Psoas muscle (tissue), 8 donors: ENCODE measurements around the gene SPATA33. TPM values are rescaled to one million over a fixed set of nuclear protein-coding genes. Genes with fewer than 3 reads are reported as not detected.
"Not testable (repeated sequence)": the region's sequence is repeated elsewhere in the genome, so short reads cannot be mapped to it uniquely, and the experiment has no call there.

ENCODE experiments used
- ATAC-seq, 4 donors: fragments of 200-7000 bp; cut with Tn5 transposase; one replicate each; pipeline ENCODE4 v1.9.1; 2020; ENCODE audit warnings: moderate library complexity in 3 of 4, mild to moderate bottlenecking in 2 of 4
- DNase-seq, 2 donors: peaks; one replicate each; pipeline ENCODE4 v3.0.0-alpha.2; 2020
- H3K27ac ChIP-seq: fragments of 200-600 bp; one replicate; pipeline ENCODE4 v1.8.0; 2022
- H3K27me3 ChIP-seq, 3 donors: fragments of 200-600 bp in 1 of 3; one replicate each; pipeline versions ENCODE4 v1.6.1 to v1.8.0; 2013 to 2022; ENCODE audit warnings: low read length in 2 of 3, mild to moderate bottlenecking in 2 of 3, moderate library complexity in 1 of 3; ENCODE audit not compliant: insufficient read depth in 3 of 3
- H3K36me3 ChIP-seq, 2 donors: fragments of 200-600 bp in 1 of 2; one replicate each; pipeline versions ENCODE4 v1.6.1 to v1.8.0; 2013 to 2022; ENCODE audit warnings: low read depth in 1 of 2, mild to moderate bottlenecking in 1 of 2, moderate library complexity in 1 of 2; ENCODE audit not compliant: insufficient read depth in 1 of 2
- H3K4me1 ChIP-seq: fragments of 200-600 bp; one replicate; pipeline ENCODE4 v1.8.0; 2022
- H3K4me3 ChIP-seq: fragments of 200-600 bp; one replicate; pipeline ENCODE4 v1.8.0; 2022; ENCODE audit warnings: mild to moderate bottlenecking
- H3K9me3 ChIP-seq: fragments of 200-600 bp; one replicate; pipeline ENCODE4 v1.8.0; 2022
- CTCF ChIP-seq: fragments of 200-600 bp; IDR thresholded peaks from one replicate; pipeline ENCODE4 v1.8.0; 2022; ENCODE audit warnings: antibody characterized with exemption
- WGBS, 3 donors: extraction: QIAGEN DNeasy Blood & Tissue Kit; methylation state at CpG; one replicate each; pipeline versions ENCODE4 v1.1.6 to v1.1.7; 2013; 5-methylcytosine and 5-hydroxymethylcytosine counted together
- intact Hi-C, 2 donors: fragments of 100-400 bp; cut with DNase I; formaldehyde crosslinking; loops; one replicate each; pipeline versions ENCODE4 v1.11.0 to v1.14.2; 2022
- polyA plus RNA-seq, 3 donors: library from polyadenylated mRNA; stranded (reverse); fragments of 200-250 nt; gene quantifications; one replicate each; pipeline ENCODE4 v1.2.3, GENCODE V29; 2013
- total RNA-seq, 4 donors: library from RNA; stranded (reverse); fragmentation: NEBNext Ultra II Directional in 2 of 4; extraction: Animal tissue kit (Norgen Biotek cat#: 25700) in 2 of 4; gene quantifications; one replicate each; pipeline versions ENCODE4 v1.2.1 to v1.2.4, GENCODE V29; 2021 to 2023
- donor health status: healthy with polysubstance abuse.
- donor health status: DM: no; HTN: no; CAD: no; lungs with moderate emphysema.
- donor health status: Bipolar disorder and iron deficiency.
- donor health status: healthy.
- donor health status: DM: yes; HTN: yes; CAD: no.
- donor health status: DM: no; HTN: no; CAD: no.
- donor health status: DM: no; HTN: no; CAD: no.
- donor health status: DM: yes; HTN: yes; CAD: no.

SPATA33 gene
- total and polyA plus RNA-seq, 7 donors, result 1.2 to 8.2 (median 3.0) TPM

DNA sequence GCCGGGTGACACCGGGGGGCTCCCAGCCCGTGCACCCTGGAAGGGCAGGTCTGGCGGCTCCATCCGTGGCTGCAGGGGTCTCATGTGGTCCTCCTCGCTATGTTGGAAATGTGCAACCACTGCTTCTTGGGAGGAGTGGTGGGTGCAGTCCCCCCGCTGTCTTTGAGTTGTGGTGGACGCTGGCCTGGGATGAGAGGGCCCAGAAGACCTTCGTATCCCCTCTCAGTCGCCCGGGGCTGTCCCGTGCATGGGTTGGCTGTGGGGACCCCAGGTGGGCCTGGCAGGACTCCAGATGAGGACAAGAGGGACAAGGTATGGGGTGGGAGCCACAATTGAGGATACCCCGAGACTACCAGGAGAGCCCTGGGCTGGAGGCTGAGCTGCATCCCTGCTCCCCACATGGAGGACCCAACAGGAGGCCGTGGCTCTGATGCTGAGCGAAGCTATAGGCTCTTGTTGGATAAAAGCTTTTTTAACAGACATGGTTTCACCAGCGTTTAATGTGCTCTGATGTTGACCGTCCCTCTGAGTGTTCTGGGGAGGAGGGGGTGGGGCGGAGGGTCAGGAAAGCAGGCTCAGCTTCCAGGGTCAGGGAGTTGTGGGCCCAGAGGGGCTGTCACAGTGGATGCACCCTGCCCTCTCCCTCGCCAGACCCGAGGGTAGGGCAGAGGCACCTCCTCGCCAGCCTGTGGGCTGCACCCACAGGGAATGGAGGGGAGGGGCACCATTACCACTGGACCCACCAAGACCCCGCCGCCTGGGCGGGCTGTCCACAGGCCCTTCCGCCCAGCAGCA lies 38.4 kb downstream of the SPATA33 start:
- WGBS, 3 donors, result 84 to 86% (median 84%) methylated on average over 25 of the region's 25 CpGs
- intact Hi-C loops, result no loop called here
- no peaks in the 10 kb centered on the region for H3K9me3 ChIP-seq
- no peak overlapping the region for H3K27ac ChIP-seq
- peaks cover 14% of the 10 kb centered on the region for H3K4me1 ChIP-seq
- peaks cover 0 to 9% (median 0%) of the 10 kb centered on the region in 3 donors for H3K27me3 ChIP-seq
- H3K36me3 ChIP-seq, result peaks cover 11 to 47% of the 10 kb centered on the region in 2 donors
- H3K4me3 ChIP-seq, result no peak overlapping the region
- TF ChIP-seq CTCF, result no peak
- ATAC-seq (no peak), DNase-seq (peak in 1 of 2 donors; percentile 50)

- intact Hi-C loops, result no loop called here
- no peak for TF ChIP-seq CTCF
- Histone ChIP-seq H3K4me1 (peaks cover 15% of the 10 kb centered on the region), H3K36me3 (peaks cover 11 to 40% of the 10 kb centered on the region in 2 donors), H3K27me3 (peaks cover 0 to 12% (median 0%) of the 10 kb centered on the region in 3 donors), H3K27ac (no peak overlapping the region), H3K4me3 (no peak overlapping the region), H3K9me3 (no peaks in the 10 kb centered on the region)
- WGBS, 3 donors, result 72 to 76% (median 74%) methylated on average over 18 of the region's 18 CpGs
- DNase-seq, result peak in 1 of 2 donors; percentile 55
- no peak for ATAC-seq
Measured at GRCh38 chr16:89696670-89697128, 39.1 kb downstream of the SPATA33 start.

DNA sequence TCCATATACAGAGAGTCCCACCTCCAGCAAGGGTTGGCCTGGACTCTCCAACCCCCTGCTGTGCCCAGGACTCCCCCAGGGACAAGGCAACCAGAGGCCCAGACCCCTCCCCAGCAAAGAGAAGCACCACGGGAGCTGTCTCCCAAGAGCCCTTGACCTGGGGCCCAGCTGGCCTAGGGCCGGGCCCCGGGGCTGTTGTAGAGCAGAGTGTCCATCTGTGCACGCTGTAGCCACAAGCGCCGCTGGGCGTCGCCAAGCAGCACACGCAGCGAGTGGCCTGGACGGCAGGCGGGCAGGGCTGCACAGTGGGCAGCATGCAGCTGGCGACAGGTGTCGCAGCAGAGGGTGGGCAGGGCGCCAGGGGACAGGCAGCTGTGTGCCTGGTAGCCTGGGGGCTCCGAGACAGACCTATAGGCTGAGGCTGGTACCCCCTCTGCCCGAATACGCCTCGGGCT lies 39.6 kb downstream of the SPATA33 start:
- Histone ChIP-seq H3K27ac (no peak overlapping the region), H3K27me3 (peaks cover 0 to 17% (median 0%) of the 10 kb centered on the region in 3 donors), H3K4me3 (no peak overlapping the region), H3K9me3 (no peaks in the 10 kb centered on the region), H3K4me1 (peaks cover 20% of the 10 kb centered on the region), H3K36me3 (peaks cover 11 to 36% of the 10 kb centered on the region in 2 donors)
- TF ChIP-seq CTCF, result no peak
- WGBS, 3 donors, result 26 to 39% (median 35%) methylated on average over 18 to 19 of the region's 19 CpGs
- ATAC-seq (peak in 2 of 4 donors; percentile 30 to 47), DNase-seq (peak in 1 of 2 donors; percentile 77)
- intact Hi-C loops, result no loop called here

DNA sequence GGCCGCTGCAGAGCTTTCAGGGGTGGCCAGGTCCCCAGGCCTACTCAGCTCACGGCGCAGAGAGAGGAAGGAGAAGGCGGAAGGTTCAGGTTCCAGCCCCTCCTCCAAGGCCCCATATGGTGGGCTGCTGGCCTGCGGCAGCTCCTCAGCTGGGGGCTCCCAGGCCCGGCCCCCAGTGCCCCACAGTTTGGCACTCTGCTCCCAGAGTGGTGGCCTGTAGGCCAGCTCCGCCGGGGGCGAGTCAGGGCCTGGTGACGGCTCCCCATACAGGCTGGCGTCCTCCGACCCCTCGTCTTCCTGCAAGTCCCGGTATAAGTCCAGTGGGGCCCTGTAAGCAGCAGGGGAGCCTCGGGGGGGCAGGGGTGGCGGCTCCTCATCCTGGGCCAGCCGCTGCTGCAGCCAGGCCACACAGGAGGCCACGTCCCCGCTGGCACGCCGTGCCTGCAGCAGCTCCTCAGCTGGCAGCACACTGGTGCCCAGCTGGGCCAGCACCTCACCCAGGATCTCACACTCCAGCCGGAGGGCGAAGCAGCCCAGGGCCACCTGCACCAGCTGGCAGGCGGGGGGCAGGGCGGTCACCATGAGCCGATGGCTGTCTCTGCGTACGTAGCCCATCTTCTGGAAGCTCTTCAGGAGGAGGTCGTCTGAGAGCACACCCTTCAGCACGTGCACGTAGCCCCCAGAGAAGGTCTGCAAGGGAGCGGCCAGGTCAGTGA lies 40.1 kb downstream of the SPATA33 start:
- intact Hi-C loops, result no loop called here
- Histone ChIP-seq H3K9me3 (no peaks in the 10 kb centered on the region), H3K4me1 (peaks cover 20% of the 10 kb centered on the region), H3K27ac (no peak overlapping the region), H3K36me3 (peaks cover 11 to 30% of the 10 kb centered on the region in 2 donors), H3K4me3 (no peak overlapping the region), H3K27me3 (peaks cover 0 to 22% (median 0%) of the 10 kb centered on the region in 3 donors)
- no peak for TF ChIP-seq CTCF
- DNase-seq (peak in 1 of 2 donors; percentile 48), ATAC-seq (no peak)
- WGBS, 3 donors, result 42 to 52% (median 42%) methylated on average over 30 to 32 of the region's 32 CpGs

GRCh38 chr16:89698717-89699116 lies 41.1 kb downstream of the SPATA33 start:
- intact Hi-C loops, H3K4me3 ChIP-seq, ATAC-seq, H3K27ac ChIP-seq, H3K9me3 ChIP-seq, DNase-seq: not testable (repeated sequence)
- Histone ChIP-seq H3K4me1 (peaks cover 20% of the 10 kb centered on the region), H3K36me3 (peaks cover 5 to 20% of the 10 kb centered on the region in 2 donors), H3K27me3 (peaks cover 0 to 31% (median 0%) of the 10 kb centered on the region in 3 donors)
- 95 to 98% (median 95%) methylated on average over 14 of the region's 14 CpGs for WGBS, 3 donors

DNA sequence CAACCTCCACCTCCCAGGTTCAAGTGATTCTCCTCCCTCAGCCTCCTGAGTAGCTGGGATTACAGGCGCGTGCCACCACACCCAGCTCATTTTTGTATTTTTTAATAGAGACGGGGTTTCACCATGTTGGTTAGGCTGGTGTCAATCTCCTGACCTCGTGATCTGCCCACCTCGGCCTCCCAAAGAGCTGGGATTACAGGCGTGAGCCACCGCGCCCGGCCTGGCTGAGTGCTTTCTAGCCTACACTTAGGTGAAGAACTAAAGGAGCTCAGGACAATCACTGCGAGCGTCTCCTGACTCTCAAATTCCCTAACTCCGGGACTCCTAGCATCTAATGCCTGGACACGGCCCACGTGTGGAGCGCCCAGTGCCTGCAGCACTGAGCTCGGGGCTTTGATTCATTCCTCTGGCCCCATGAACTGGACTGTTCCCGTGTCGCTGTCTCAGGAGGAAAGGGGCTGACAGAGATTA lies 42.0 kb downstream of the SPATA33 start:
- intact Hi-C loops, result loop anchor here in 1 of 2 donors (5.0 to 10.0 kb wide), 2 partner anchors 93 to 165 kb away; no protein-coding TSS in a partner anchor

More for the DNA sequence above, 42.0 kb downstream of the SPATA33 start:
- Histone ChIP-seq H3K4me1 (peaks cover 20% of the 10 kb centered on the region), H3K4me3 (peak overlapping the region; percentile 69), H3K27ac (peak overlapping the region; percentile 13), H3K27me3 (peaks cover 0 to 40% (median 0%) of the 10 kb centered on the region in 3 donors), H3K36me3 (peaks cover 3 to 11% of the 10 kb centered on the region in 2 donors)
- DNase-seq, ATAC-seq, H3K9me3 ChIP-seq: not testable (repeated sequence)
- WGBS, 3 donors, result 55 to 62% (median 61%) methylated on average over 18 of the region's 18 CpGs
